Caco-2 (cell line): ENCODE measurements around the gene DNAJB12. TPM values are rescaled to one million over a fixed set of nuclear protein-coding genes. Genes with fewer than 3 reads are reported as not detected.

Experiments
- BruUV-seq: library from RNA; stranded (reverse); fragments of 400-500 nt; replicated peaks from 2 replicates; lab custom pipeline; 2021; lab: Mats Ljungman, UMichigan
- CTCF ChIA-PET: fragments of 300-600 bp; sonication (Branson Sonifier 250); formaldehyde crosslinking; loops from one replicate; lab custom pipeline; 2022; ENCODE audit warnings: antibody characterized with exemption; lab: Charles Lee
- POLR2A ChIA-PET: fragments of 300-600 bp; sonication (Branson Sonifier 250); formaldehyde crosslinking; loops from one replicate; lab custom pipeline; 2022; ENCODE audit warnings: antibody characterized with exemption; lab: Charles Lee
- DNase-seq, 2 experiments: peaks; one replicate each; pipeline versions ENCODE4 v3.0.0 to v3.0.0-alpha.2; 2020 to 2022
- H3K27me3 ChIP-seq: replicated peaks from 2 replicates; pipeline ENCODE4 v1.6.0; 2011; ENCODE audit warnings: low read length; ENCODE audit not compliant: control insufficient read depth, insufficient read depth
- H3K36me3 ChIP-seq: 2 replicates; pipeline ENCODE4 v1.5.1; 2011; ENCODE audit warnings: low read length; ENCODE audit not compliant: control insufficient read depth, insufficient read depth
- H3K4me1 ChIP-seq: fragments of 250-450 bp; sonication (Bioruptor Pico); 2 replicates; pipeline ENCODE4 v1.5.1; 2020; ENCODE audit warnings: mild to moderate bottlenecking
- H3K4me3 ChIP-seq: 2 replicates; pipeline ENCODE4 v1.5.1; 2011; ENCODE audit warnings: low read depth, mild to moderate bottlenecking, control low read depth, low read length
- H3K9me3 ChIP-seq: fragments of 250-450 bp; sonication (Bioruptor Pico); 2 replicates; pipeline ENCODE4 v1.5.1; 2020; ENCODE audit warnings: mild to moderate bottlenecking, moderate library complexity
- H3K27ac Mint-ChIP-seq: one replicate; pipeline ENCODE4 v1.8.0; 2022; ENCODE audit warnings: mixed read lengths; ENCODE audit not compliant: unreplicated experiment
- H3K27me3 Mint-ChIP-seq: one replicate; pipeline ENCODE4 v1.8.0; 2022; ENCODE audit warnings: mixed read lengths; ENCODE audit not compliant: insufficient read depth, unreplicated experiment
- H3K36me3 Mint-ChIP-seq: one replicate; pipeline ENCODE4 v1.8.0; 2022; ENCODE audit warnings: mild to moderate bottlenecking, mixed read lengths; ENCODE audit not compliant: insufficient read depth, unreplicated experiment
- H3K4me1 Mint-ChIP-seq: one replicate; pipeline ENCODE4 v1.8.0; 2022; ENCODE audit warnings: low read depth, mixed read lengths; ENCODE audit not compliant: unreplicated experiment
- H3K4me3 Mint-ChIP-seq: one replicate; pipeline ENCODE4 v1.8.0; 2022; ENCODE audit warnings: mild to moderate bottlenecking, moderate library complexity, mixed read lengths; ENCODE audit not compliant: unreplicated experiment
- H3K9me3 Mint-ChIP-seq: one replicate; pipeline ENCODE4 v1.8.0; 2022; ENCODE audit warnings: mixed read lengths; ENCODE audit not compliant: unreplicated experiment
- intact Hi-C: fragments of 100-400 bp; cut with micrococcal nuclease; formaldehyde crosslinking; loops from one replicate; pipeline ENCODE4 v1.10.0; 2022; ENCODE audit not compliant: unreplicated experiment
- total RNA-seq: library from RNA; stranded (reverse); gene quantifications from 2 replicates; pipeline ENCODE4 v1.2.3, GENCODE V29; 2022
- TF ChIP-seq, protein P1 (sequence below), 2 experiments: fragments of 200-600 bp in 1 of 2; IDR thresholded peaks; 1 replicate in 1 of 2; 2 replicates in 1 of 2; pipeline versions ENCODE4 v1.5.1 to v1.8.0; 2011 to 2022; ENCODE audit warnings: antibody characterized with exemption in 1 of 2, control low read depth in 1 of 2, inconsistent platforms in 1 of 2, low read depth in 1 of 2, low read length in 1 of 2, mild to moderate bottlenecking in 1 of 2, moderate library complexity in 1 of 2; ENCODE audit not compliant: insufficient read depth in 1 of 2, severe bottlenecking in 1 of 2, unreplicated experiment in 1 of 2

Gene DNAJB12
- total RNA-seq, 1 experiment from 2014 or later, result 56.0 TPM

GRCh38 chr10:72344932-72345331, 9.8 kb downstream of the DNAJB12 start:
- Histone ChIP-seq H3K4me1 (no peaks in the 10 kb centered on the region), H3K27me3 (no peaks in the 10 kb centered on the region), H3K4me3 (no peak overlapping the region), H3K9me3 (no peaks in the 10 kb centered on the region), H3K36me3 (peaks cover 13% of the 10 kb centered on the region)
- Mint-ChIP-seq H3K4me1 (no peaks in the 10 kb centered on the region), H3K27ac (no peak overlapping the region), H3K36me3 (peaks cover 57% of the 10 kb centered on the region), H3K9me3 (no peaks in the 10 kb centered on the region), H3K27me3 (no peaks in the 10 kb centered on the region), H3K4me3 (no peak overlapping the region)
- CTCF ChIA-PET, result interaction anchor here (1.0 kb wide), 1 partner anchor 488 kb away, joined by 3 read pairs; no protein-coding TSS in a partner anchor
- POLR2A ChIA-PET, result interaction anchor here (0.6 to 0.7 kb wide), 3 partner anchors 26 to 343 kb away, joined by 3 to 7 read pairs (median 6); no protein-coding TSS in a partner anchor
- BruUV-seq, result no TSS peak
- TF ChIP-seq, protein P1, sequence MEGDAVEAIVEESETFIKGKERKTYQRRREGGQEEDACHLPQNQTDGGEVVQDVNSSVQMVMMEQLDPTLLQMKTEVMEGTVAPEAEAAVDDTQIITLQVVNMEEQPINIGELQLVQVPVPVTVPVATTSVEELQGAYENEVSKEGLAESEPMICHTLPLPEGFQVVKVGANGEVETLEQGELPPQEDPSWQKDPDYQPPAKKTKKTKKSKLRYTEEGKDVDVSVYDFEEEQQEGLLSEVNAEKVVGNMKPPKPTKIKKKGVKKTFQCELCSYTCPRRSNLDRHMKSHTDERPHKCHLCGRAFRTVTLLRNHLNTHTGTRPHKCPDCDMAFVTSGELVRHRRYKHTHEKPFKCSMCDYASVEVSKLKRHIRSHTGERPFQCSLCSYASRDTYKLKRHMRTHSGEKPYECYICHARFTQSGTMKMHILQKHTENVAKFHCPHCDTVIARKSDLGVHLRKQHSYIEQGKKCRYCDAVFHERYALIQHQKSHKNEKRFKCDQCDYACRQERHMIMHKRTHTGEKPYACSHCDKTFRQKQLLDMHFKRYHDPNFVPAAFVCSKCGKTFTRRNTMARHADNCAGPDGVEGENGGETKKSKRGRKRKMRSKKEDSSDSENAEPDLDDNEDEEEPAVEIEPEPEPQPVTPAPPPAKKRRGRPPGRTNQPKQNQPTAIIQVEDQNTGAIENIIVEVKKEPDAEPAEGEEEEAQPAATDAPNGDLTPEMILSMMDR (IDR thresholded peaks at IDR 0.05; ENCODE audit: insufficient read depth in 1 of 2, low read depth in 1 of 2, low read length in 1 of 2, severe bottlenecking in 1 of 2, unreplicated experiment in 1 of 2), result no peak
- DNase-seq, result no peak
- intact Hi-C loops, result no loop called here

DNA sequence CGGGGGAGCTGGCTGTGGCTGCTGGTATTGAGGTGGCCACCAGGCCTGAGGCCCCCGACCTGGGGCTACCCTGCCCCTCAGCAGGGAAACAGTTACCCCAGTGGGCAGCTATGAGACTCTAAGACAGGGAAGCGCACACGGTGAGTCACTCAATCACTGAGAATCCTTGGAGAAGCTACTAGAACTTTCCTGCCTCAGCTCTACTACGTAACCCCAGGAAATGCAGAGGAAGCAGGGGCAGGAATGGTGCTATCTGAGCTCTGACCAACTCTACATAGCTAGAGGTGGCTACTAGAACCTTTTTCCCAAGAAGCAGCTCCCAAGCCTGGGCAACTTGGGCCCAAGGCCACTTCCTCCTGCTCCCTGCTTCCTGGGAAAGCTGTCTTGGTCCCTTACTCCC, 11.8 kb downstream of the DNAJB12 start:
- Histone ChIP-seq H3K4me1 (no peaks in the 10 kb centered on the region), H3K27me3 (no peaks in the 10 kb centered on the region), H3K9me3 (no peaks in the 10 kb centered on the region), H3K4me3 (no peak overlapping the region), H3K36me3 (peaks cover 10% of the 10 kb centered on the region)
- H3K36me3 Mint-ChIP-seq, result peaks cover 58% of the 10 kb centered on the region
- intact Hi-C loops, result no loop called here
- no peak overlapping the region for H3K27ac Mint-ChIP-seq
- H3K27me3 Mint-ChIP-seq, result no peaks in the 10 kb centered on the region
- no peaks in the 10 kb centered on the region for H3K4me1 Mint-ChIP-seq
- DNase-seq, result no peak
- no peak overlapping the region for H3K4me3 Mint-ChIP-seq
- TF ChIP-seq, protein P1 (IDR thresholded peaks at IDR 0.05; ENCODE audit: insufficient read depth in 1 of 2, low read depth in 1 of 2, low read length in 1 of 2, severe bottlenecking in 1 of 2, unreplicated experiment in 1 of 2), result no peak
- CTCF ChIA-PET, result interaction anchor here (0.6 to 0.8 kb wide), 3 partner anchors 61 to 217 kb away, joined by 3 to 7 read pairs (median 3); no protein-coding TSS in a partner anchor
- no peaks in the 10 kb centered on the region for H3K9me3 Mint-ChIP-seq
- POLR2A ChIA-PET, result no interaction called here
- BruUV-seq, result no TSS peak

- no TSS peak for BruUV-seq
- Mint-ChIP-seq H3K9me3 (no peaks in the 10 kb centered on the region), H3K4me1 (no peaks in the 10 kb centered on the region), H3K27ac (no peak overlapping the region), H3K4me3 (no peak overlapping the region), H3K36me3 (peaks cover 73% of the 10 kb centered on the region), H3K27me3 (no peaks in the 10 kb centered on the region)
- Histone ChIP-seq H3K27me3 (no peaks in the 10 kb centered on the region), H3K4me1 (no peaks in the 10 kb centered on the region), H3K9me3 (no peaks in the 10 kb centered on the region), H3K36me3 (peaks cover 10% of the 10 kb centered on the region), H3K4me3 (no peak overlapping the region)
- DNase-seq, result peak; percentile 71 to 86
- ChIA-PET CTCF (no interaction called here), POLR2A (no interaction called here)
- TF ChIP-seq, protein P1 (IDR thresholded peaks at IDR 0.05; ENCODE audit: insufficient read depth in 1 of 2, low read depth in 1 of 2, low read length in 1 of 2, severe bottlenecking in 1 of 2, unreplicated experiment in 1 of 2), result peak; percentile 94 to 96
- intact Hi-C loops, result no loop called here
Measured at GRCh38 chr10:72340510-72341261, 14.0 kb downstream of the DNAJB12 start.
